Body of pancreas (tissue), 4 donors: Measurements from ENCODE around the gene HOXD12. TPM values are rescaled to one million over a fixed set of nuclear protein-coding genes. Genes with fewer than 3 reads are reported as not detected.

Source experiments
- ATAC-seq: fragments of 150-250 bp; one replicate; pipeline ENCODE4 v1.9.1; 2016
- DNase-seq, 4 donors: peaks; one replicate each; pipeline ENCODE4 v3.0.0-alpha.2; 2019
- H3K27ac ChIP-seq, 4 donors: fragments of 200-600 bp; sonication (generic); 1 replicate in 3 of 4; 2 replicates in 1 of 4; pipeline versions ENCODE4 v1.5.1 to v1.6.1; 2016 to 2019; ENCODE audit warnings: mild to moderate bottlenecking in 1 of 4, mixed read lengths in 1 of 4, moderate library complexity in 1 of 4
- H3K27me3 ChIP-seq, 2 donors: fragments of 200-600 bp; sonication (generic); one replicate each; pipeline ENCODE4 v1.6.0; 2016; ENCODE audit warnings: mild to moderate bottlenecking in 1 of 2
- H3K36me3 ChIP-seq, 2 donors: fragments of 200-600 bp; sonication (generic); replicated peaks in 1 of 2; 2 replicates each; pipeline ENCODE4 v1.5.1; 2016; ENCODE audit warnings: low read depth in 2 of 2; ENCODE audit not compliant: insufficient read depth in 1 of 2
- H3K4me1 ChIP-seq: fragments of 200-600 bp; sonication (generic); one replicate; pipeline ENCODE4 v1.6.0; 2016
- H3K4me3 ChIP-seq, 2 donors: fragments of 200-600 bp; sonication (generic); 1 replicate in 1 of 2; 2 replicates in 1 of 2; pipeline ENCODE4 v1.5.1; 2016 to 2019
- H3K9me3 ChIP-seq, 3 donors: fragments of 200-600 bp; sonication (generic); 1 replicate in 2 of 3; 2 replicates in 1 of 3; pipeline ENCODE4 v1.5.1; 2016
- CTCF ChIP-seq, 7 experiments: fragments of 450-650 bp in 4 of 7; fragments of 200-600 bp in 3 of 7; sonication (generic) in 3 of 7; IDR thresholded peaks; one replicate each; pipeline ENCODE4 v1.5.1; 2016 to 2019; ENCODE audit warnings: antibody characterized with exemption in 7 of 7
- POLR2A ChIP-seq, 3 donors: fragments of 450-650 bp; IDR thresholded peaks; one replicate each; pipeline ENCODE4 v1.6.1; 2016; ENCODE audit warnings: antibody characterized with exemption in 3 of 3, mild to moderate bottlenecking in 2 of 3
- WGBS, 2 donors: methylation state at CpG; one replicate each; pipeline ENCODE4 v1.1.5; 2017; 5-methylcytosine and 5-hydroxymethylcytosine counted together
- intact Hi-C: fragments of 100-400 bp; cut with DNase I; formaldehyde crosslinking; loops from one replicate; pipeline ENCODE4 v1.15.1; 2023
- total RNA-seq, 2 donors: library from RNA; depleted of rRNA; stranded (reverse); fragments of >200 nt; gene quantifications; one replicate each; pipeline ENCODE4 v1.1.0, GENCODE V29; 2016

Gene HOXD12
- total RNA-seq, 2 donors from 2014 or later: not detected

GRCh38 chr2:176147800-176148496 is 48.4 kb downstream of the HOXD12 start:
- no peak overlapping the region for H3K4me3 ChIP-seq
- TF ChIP-seq POLR2A (IDR thresholded peaks at IDR 0.05) (no peak), CTCF (IDR thresholded peaks at IDR 0.05) (no peak)
- peaks cover 0 to 52% of the 10 kb centered on the region in 2 donors for H3K27me3 ChIP-seq
- H3K36me3 ChIP-seq: no peaks in the 10 kb centered on the region
- intact Hi-C loops: loop anchor here (10.0 kb wide), 1 partner anchor 397 kb away; no protein-coding TSS in a partner anchor
- no peak overlapping the region for H3K27ac ChIP-seq
- DNase-seq (no peak), ATAC-seq (no peak)
- WGBS, 2 donors: 9 to 10% methylated on average over 21 to 31 of the region's 31 CpGs
- H3K9me3 ChIP-seq: no peaks in the 10 kb centered on the region
- H3K4me1 ChIP-seq: peaks cover 6% of the 10 kb centered on the region

- Histone ChIP-seq H3K27ac (no peak overlapping the region), H3K4me1 (peaks cover 6% of the 10 kb centered on the region), H3K9me3 (no peaks in the 10 kb centered on the region), H3K36me3 (no peaks in the 10 kb centered on the region), H3K27me3 (peaks cover 0 to 48% of the 10 kb centered on the region in 2 donors), H3K4me3 (no peak overlapping the region)
- TF ChIP-seq CTCF (IDR thresholded peaks at IDR 0.05) (no peak), POLR2A (IDR thresholded peaks at IDR 0.05) (no peak)
- intact Hi-C loops: loop anchor here (10.0 kb wide), 1 partner anchor 396 kb away; no protein-coding TSS in a partner anchor
- no peak for ATAC-seq
- no peak for DNase-seq
- WGBS, 2 donors: 18 to 23% methylated on average over 11 of the region's 11 CpGs
Observed at GRCh38 chr2:176148751-176149421, 49.3 kb downstream of the HOXD12 start.

- Histone ChIP-seq H3K27ac (no peak overlapping the region), H3K9me3 (no peaks in the 10 kb centered on the region), H3K36me3 (no peaks in the 10 kb centered on the region), H3K4me1 (peaks cover 6% of the 10 kb centered on the region), H3K4me3 (no peak overlapping the region), H3K27me3 (peaks cover 0 to 49% of the 10 kb centered on the region in 2 donors)
- no peak for ATAC-seq
- no peak for DNase-seq
- 8 to 25% methylated on average over 16 to 22 of the region's 22 CpGs for WGBS, 2 donors
- intact Hi-C loops: loop anchor here (10.0 kb wide), 1 partner anchor 395 kb away; no protein-coding TSS in a partner anchor
- TF ChIP-seq CTCF (IDR thresholded peaks at IDR 0.05) (no peak), POLR2A (IDR thresholded peaks at IDR 0.05) (no peak)
Observed at GRCh38 chr2:176149481-176149938, 49.9 kb downstream of the HOXD12 start.

GRCh38 chr2:176149939-176150583 is 50.5 kb downstream of the HOXD12 start:
- Histone ChIP-seq H3K27me3 (peaks cover 0 to 54% of the 10 kb centered on the region in 2 donors), H3K36me3 (no peaks in the 10 kb centered on the region), H3K4me1 (peaks cover 6% of the 10 kb centered on the region), H3K27ac (no peak overlapping the region), H3K9me3 (no peaks in the 10 kb centered on the region), H3K4me3 (no peak overlapping the region)
- intact Hi-C loops: loop anchor here (10.0 kb wide), 1 partner anchor 395 kb away; no protein-coding TSS in a partner anchor
- no peak for TF ChIP-seq CTCF (IDR thresholded peaks at IDR 0.05)
- TF ChIP-seq POLR2A (IDR thresholded peaks at IDR 0.05): no peak
- ATAC-seq: no peak
- 11 to 15% methylated on average over 22 to 24 of the region's 24 CpGs for WGBS, 2 donors
- DNase-seq: no peak
